Gastroesophageal sphincter (tissue), 4 donors: ENCODE measurements around the gene INPP5A. TPM values are rescaled to one million over a fixed set of nuclear protein-coding genes. Genes with fewer than 3 reads are reported as not detected.
A peak's percentile ranks its signal among the peaks of the same experiment; 100 is the strongest.

Experiments
- ATAC-seq: fragments of 150-250 bp; one replicate; pipeline ENCODE4 v1.9.1; 2016; ENCODE audit warnings: mild to moderate bottlenecking, moderate library complexity
- H3K27ac ChIP-seq, 4 donors: fragments of 200-600 bp; sonication (generic) in 3 of 4; 1 replicate in 3 of 4; 2 replicates in 1 of 4; pipeline ENCODE4 v1.5.1; 2016 to 2019
- H3K27me3 ChIP-seq: fragments of 200-600 bp; sonication (generic); one replicate; pipeline ENCODE4 v1.5.1; 2019
- H3K36me3 ChIP-seq, 2 donors: fragments of 200-600 bp; sonication (generic); one replicate each; pipeline ENCODE4 v1.5.1; 2019; ENCODE audit warnings: control low read depth in 1 of 2
- H3K4me1 ChIP-seq, 3 donors: fragments of 200-600 bp; sonication (generic); 1 replicate in 2 of 3; 2 replicates in 1 of 3; pipeline ENCODE4 v1.5.1; 2016 to 2019; ENCODE audit warnings: control low read depth in 2 of 3
- H3K4me3 ChIP-seq, 2 donors: fragments of 200-600 bp; sonication (generic); one replicate each; pipeline ENCODE4 v1.5.1; 2019; ENCODE audit warnings: mild to moderate bottlenecking in 1 of 2, moderate library complexity in 1 of 2
- H3K9me3 ChIP-seq, 3 donors: fragments of 200-600 bp; sonication (generic); one replicate each; pipeline ENCODE4 v1.5.1; 2017 to 2019; ENCODE audit warnings: control low read depth in 2 of 3
- EP300 ChIP-seq: sonication (generic); formaldehyde crosslinking; IDR thresholded peaks from one replicate; pipeline ENCODE4 v1.6.1; 2017; ENCODE audit warnings: antibody characterized with exemption, mild to moderate bottlenecking
- POLR2A ChIP-seq, 2 donors: fragments of 450-650 bp; IDR thresholded peaks; one replicate each; pipeline ENCODE4 v1.6.1; 2017; ENCODE audit warnings: antibody characterized with exemption in 2 of 2, mild to moderate bottlenecking in 2 of 2, moderate library complexity in 1 of 2
- POLR2AphosphoS5 ChIP-seq: sonication (generic); formaldehyde crosslinking; IDR thresholded peaks from one replicate; pipeline ENCODE4 v1.6.1; 2017; ENCODE audit warnings: antibody characterized with exemption
- WGBS, 2 donors: methylation state at CpG; one replicate each; pipeline ENCODE4 v1.1.5; 2018; ENCODE audit warnings: low coverage in 1 of 2; 5-methylcytosine and 5-hydroxymethylcytosine counted together
- total RNA-seq, 4 donors: library from RNA; depleted of rRNA; stranded (reverse); fragments of >200 nt; gene quantifications; one replicate each; pipeline ENCODE4 v1.1.0, GENCODE V29; 2016
- TF ChIP-seq, protein P1 (sequence below), 4 experiments: fragments of 200-600 bp in 2 of 4; fragments of 450-650 bp in 2 of 4; sonication (generic) in 1 of 4; IDR thresholded peaks; one replicate each; pipeline ENCODE4 v1.5.1; 2017 to 2019; ENCODE audit warnings: antibody characterized with exemption in 4 of 4, mild to moderate bottlenecking in 2 of 4, moderate library complexity in 2 of 4

INPP5A gene
- total RNA-seq, 4 donors from 2014 or later: 111 to 288 (median 215) TPM

DNA sequence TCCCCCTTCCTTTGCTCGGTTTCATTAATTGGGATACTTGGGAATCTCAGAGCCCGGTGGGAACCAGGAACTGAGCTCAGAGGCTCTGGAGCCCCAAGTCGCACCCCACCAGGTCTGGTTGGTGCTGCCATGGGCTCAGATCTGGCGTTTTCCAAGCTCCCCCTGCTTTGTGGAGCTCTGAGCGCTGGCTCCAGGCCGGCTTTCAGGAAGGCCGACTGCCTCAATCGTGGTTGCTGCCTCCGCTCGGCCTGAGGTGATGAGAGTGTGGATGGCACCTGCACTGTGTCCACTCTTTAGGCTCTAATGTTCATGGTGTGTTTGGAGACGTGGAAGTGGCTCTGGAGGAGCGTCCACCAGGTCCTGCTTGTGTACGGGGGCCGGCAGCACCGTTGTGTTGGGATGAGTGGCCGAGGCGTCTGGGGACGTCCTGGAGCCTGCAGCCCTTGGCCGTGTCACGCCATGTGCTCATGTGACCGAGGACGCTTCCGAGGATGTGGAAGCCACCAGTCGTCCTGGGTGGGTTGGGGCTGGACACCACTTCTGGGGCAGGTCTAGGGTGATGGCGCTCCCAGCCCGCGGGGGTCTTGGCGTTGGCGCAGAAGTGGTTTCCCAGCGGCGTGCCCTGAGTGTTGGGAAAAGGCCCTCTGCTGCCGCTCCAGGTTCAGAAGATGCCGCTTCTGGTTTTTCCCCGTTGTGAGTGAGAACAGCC is 8.2 kb downstream of the INPP5A start:
- Histone ChIP-seq H3K27me3 (no peaks in the 10 kb centered on the region), H3K36me3 (no peaks in the 10 kb centered on the region), H3K27ac (peak overlapping the region in 2 of 4 donors; percentile 42 to 46), H3K4me3 (no peak overlapping the region), H3K4me1 (peaks cover 0 to 100% (median 66%) of the 10 kb centered on the region in 3 donors), H3K9me3 (no peaks in the 10 kb centered on the region)
- 80% methylated on average over 3 of the region's 34 CpGs; no CpG with 5 or more reads in 1 of the 2 donors for WGBS, 2 donors
- TF ChIP-seq, protein P1, sequence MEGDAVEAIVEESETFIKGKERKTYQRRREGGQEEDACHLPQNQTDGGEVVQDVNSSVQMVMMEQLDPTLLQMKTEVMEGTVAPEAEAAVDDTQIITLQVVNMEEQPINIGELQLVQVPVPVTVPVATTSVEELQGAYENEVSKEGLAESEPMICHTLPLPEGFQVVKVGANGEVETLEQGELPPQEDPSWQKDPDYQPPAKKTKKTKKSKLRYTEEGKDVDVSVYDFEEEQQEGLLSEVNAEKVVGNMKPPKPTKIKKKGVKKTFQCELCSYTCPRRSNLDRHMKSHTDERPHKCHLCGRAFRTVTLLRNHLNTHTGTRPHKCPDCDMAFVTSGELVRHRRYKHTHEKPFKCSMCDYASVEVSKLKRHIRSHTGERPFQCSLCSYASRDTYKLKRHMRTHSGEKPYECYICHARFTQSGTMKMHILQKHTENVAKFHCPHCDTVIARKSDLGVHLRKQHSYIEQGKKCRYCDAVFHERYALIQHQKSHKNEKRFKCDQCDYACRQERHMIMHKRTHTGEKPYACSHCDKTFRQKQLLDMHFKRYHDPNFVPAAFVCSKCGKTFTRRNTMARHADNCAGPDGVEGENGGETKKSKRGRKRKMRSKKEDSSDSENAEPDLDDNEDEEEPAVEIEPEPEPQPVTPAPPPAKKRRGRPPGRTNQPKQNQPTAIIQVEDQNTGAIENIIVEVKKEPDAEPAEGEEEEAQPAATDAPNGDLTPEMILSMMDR (IDR thresholded peaks at IDR 0.05): no peak
- no peak for ATAC-seq

DNA sequence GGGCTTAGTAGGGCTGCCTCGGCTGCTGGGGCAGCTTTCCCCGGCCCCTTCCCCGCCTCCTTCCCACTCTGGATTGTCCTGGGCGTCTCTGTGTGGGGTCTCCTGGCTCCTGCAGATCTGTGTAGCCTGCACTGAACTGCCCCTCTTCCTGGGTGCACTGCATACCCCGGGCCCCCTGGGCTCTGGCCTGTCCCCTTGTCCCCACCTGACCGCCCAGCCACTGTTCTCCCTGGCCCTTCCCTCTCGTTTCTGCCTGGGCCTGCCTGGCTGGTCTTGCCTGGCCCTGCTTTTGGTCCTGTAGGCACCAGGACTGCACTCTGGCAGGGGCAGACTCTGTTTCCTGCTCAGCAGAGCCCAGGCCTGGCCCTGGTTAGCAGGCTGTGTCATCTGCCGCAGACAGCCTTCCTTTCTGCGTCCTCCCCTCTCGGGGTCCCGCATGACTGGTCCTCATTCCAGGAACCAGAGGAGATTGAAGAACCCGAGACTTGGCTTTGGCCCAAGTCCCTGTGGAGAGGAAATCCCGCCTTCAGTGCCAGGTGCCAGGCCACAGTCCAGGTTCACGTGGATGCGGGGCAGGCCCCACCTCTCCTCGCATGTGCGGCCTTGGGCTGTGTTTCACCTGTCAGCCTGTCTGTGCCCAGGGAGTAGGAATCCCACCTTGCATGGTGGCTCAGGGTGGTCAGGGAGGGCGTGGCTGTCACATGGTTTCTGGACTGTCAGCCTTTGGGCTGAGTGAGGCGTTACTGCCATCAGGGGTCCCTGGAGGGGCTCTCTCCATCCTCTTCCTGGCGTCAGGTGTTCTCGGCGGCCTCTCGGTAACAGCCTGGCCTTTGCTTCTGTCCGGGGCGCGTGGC is 9.2 kb downstream of the INPP5A start:
- H3K9me3 ChIP-seq: no peaks in the 10 kb centered on the region
- no peaks in the 10 kb centered on the region for H3K36me3 ChIP-seq
- TF ChIP-seq POLR2A (IDR thresholded peaks at IDR 0.05) (no peak), EP300 (no peak), POLR2AphosphoS5 (no peak)
- TF ChIP-seq, protein P1 (IDR thresholded peaks at IDR 0.05): no peak
- 40 to 100% methylated on average over 1 to 2 of the region's 26 CpGs for WGBS, 2 donors
- peaks cover 0 to 100% (median 65%) of the 10 kb centered on the region in 3 donors for H3K4me1 ChIP-seq
- no peak for ATAC-seq
- H3K27ac ChIP-seq: peak overlapping the region in 2 of 4 donors; percentile 7 to 8
- H3K4me3 ChIP-seq: no peak overlapping the region
- H3K27me3 ChIP-seq: no peaks in the 10 kb centered on the region

DNA sequence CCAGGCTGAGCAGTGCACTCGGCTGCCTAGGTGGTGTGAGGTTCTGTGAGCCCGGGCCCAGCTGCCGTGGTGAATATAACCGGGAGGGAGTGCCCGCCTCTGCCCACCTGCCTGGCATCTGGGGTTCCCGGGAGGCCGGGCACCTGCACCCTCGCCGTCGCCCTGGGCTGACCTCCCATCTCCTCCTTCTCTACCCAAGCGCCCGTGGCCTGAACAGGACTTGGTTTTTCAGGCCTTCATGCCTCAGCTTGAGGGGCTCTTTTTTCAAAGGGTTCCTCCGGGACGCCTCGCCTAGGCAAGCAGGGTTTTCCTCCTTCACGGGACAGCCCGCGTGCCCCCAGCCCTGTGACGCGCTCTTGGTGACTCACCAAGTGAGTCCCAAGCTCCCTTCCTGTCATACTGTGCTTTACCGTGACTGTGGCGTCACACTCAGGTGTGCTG is 9.9 kb downstream of the INPP5A start:
- WGBS, 2 donors: 72% methylated on average over 10 of the region's 22 CpGs; no CpG with 5 or more reads in 1 of the 2 donors
- Histone ChIP-seq H3K36me3 (no peaks in the 10 kb centered on the region), H3K27me3 (no peaks in the 10 kb centered on the region), H3K9me3 (no peaks in the 10 kb centered on the region), H3K27ac (peak overlapping the region in 1 of 4 donors; percentile 7), H3K4me3 (no peak overlapping the region), H3K4me1 (peaks cover 0 to 100% (median 58%) of the 10 kb centered on the region in 3 donors)
- TF ChIP-seq POLR2A (IDR thresholded peaks at IDR 0.05) (no peak), POLR2AphosphoS5 (no peak), EP300 (no peak)
- TF ChIP-seq, protein P1 (IDR thresholded peaks at IDR 0.05): no peak
- ATAC-seq: no peak

DNA sequence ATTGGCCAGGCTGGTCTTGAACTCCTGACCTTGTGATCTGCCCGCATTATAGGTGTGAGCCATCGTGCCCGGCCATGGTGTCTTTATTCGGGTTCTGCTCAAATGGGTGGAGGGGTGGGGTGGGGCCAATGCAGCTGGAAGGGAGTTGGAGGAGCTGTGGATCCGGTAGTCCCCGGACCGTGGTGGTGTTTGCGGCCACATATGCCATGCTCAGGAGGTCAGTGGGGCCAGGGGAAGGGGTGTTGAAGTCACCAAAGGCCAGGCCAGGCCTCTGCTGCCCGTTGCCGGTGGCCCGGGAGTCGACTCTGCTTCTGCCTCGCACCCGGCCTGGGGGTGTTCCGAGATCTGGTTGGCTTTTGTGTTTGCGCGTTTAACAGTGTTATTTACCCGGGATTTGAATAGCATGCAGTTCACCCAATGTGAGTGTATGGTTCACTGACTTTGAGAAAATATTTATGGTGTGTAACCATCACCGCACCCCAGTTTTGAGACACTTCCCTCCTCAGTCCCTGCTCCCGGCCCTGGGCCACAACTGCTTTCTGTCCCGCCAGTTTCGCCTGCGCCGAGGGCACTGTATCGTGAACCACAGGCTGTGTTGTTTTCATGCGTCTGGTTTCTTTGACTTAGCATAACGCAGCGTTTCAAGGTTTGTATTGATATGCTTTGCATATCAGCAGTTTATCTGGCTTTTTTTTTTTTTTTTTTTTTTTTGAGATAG is 10.7 kb downstream of the INPP5A start:
- no peak for ATAC-seq
- H3K9me3 ChIP-seq: no peaks in the 10 kb centered on the region
- peaks cover 0 to 93% (median 57%) of the 10 kb centered on the region in 3 donors for H3K4me1 ChIP-seq
- WGBS, 2 donors: 83 to 91% methylated on average over 10 to 24 of the region's 28 CpGs
- no peaks in the 10 kb centered on the region for H3K36me3 ChIP-seq
- H3K27me3 ChIP-seq: no peaks in the 10 kb centered on the region
- no peak overlapping the region for H3K4me3 ChIP-seq
- TF ChIP-seq POLR2A (IDR thresholded peaks at IDR 0.05) (no peak), POLR2AphosphoS5 (no peak), EP300 (no peak)
- TF ChIP-seq, protein P1 (IDR thresholded peaks at IDR 0.05): no peak
- H3K27ac ChIP-seq: no peak overlapping the region
